HL-60 (cell line): ENCODE results near the gene RBM10.

Experiments used
- DNase-seq, 2 experiments: peaks; one replicate each; pipeline ENCODE4 v3.0.0-alpha.2; 2010 to 2020; ENCODE audit warnings: low read depth in 1 of 2, low spot score in 1 of 2
- H3K27ac ChIP-seq: fragments of 250-450 bp; sonication (Bioruptor Pico); replicated peaks from 2 replicates; pipeline ENCODE4 v1.5.1; 2020; ENCODE audit warnings: mild to moderate bottlenecking, moderate library complexity
- H3K27me3 ChIP-seq: fragments of 250-450 bp; sonication (Bioruptor Pico); 2 replicates; pipeline ENCODE4 v1.5.1; 2021; ENCODE audit warnings: mild to moderate bottlenecking, moderate library complexity; ENCODE audit not compliant: insufficient read depth, poor library complexity, severe bottlenecking
- H3K4me3 ChIP-seq: replicated peaks from 2 replicates; pipeline ENCODE4 v1.5.1; 2011; ENCODE audit warnings: mild to moderate bottlenecking, control low read depth, low read length; ENCODE audit not compliant: insufficient read depth
- CTCF ChIP-seq: IDR thresholded peaks from one replicate; pipeline ENCODE4 v1.5.1; 2011; ENCODE audit warnings: low read length, control low read depth, inconsistent platforms; ENCODE audit not compliant: insufficient read depth
- GABPA ChIP-seq: IDR thresholded peaks from 2 replicates; pipeline ENCODE4 v1.6.1; 2012; ENCODE audit warnings: low read depth
- POLR2AphosphoS5 ChIP-seq: IDR thresholded peaks from 2 replicates; pipeline ENCODE4 v1.6.1; 2012; ENCODE audit warnings: low read depth
- REST ChIP-seq: IDR thresholded peaks from 2 replicates; pipeline ENCODE4 v1.6.1; 2012; ENCODE audit warnings: low read depth; ENCODE audit not compliant: insufficient replicate concordance
- SPI1 ChIP-seq: IDR thresholded peaks from 2 replicates; pipeline ENCODE4 v1.6.1; 2012; ENCODE audit warnings: low read depth, mild to moderate bottlenecking, borderline replicate concordance

RBM10 gene

GRCh38 chrX:47191331-47191730 is 46.3 kb downstream of the RBM10 start:
- Histone ChIP-seq H3K27me3 (no peaks in the 10 kb centered on the region), H3K27ac (peak overlapping the region; percentile 80), H3K4me3 (peak overlapping the region; percentile 48)
- DNase-seq = peak in 1 of 2 experiments; percentile 6
- TF ChIP-seq REST (no peak), POLR2AphosphoS5 (no peak), GABPA (no peak), SPI1 (no peak), CTCF (no peak)

- Histone ChIP-seq H3K27ac (peak overlapping the region; percentile 80), H3K27me3 (no peaks in the 10 kb centered on the region), H3K4me3 (peak overlapping the region; percentile 48)
- no peak for TF ChIP-seq CTCF
- TF ChIP-seq POLR2AphosphoS5 = no peak
- TF ChIP-seq GABPA = no peak
- TF ChIP-seq SPI1 = no peak
- no peak for TF ChIP-seq REST
- DNase-seq = peak in 1 of 2 experiments; percentile 40
Observed at GRCh38 chrX:47191806-47192401, 46.9 kb downstream of the RBM10 start.

GRCh38 chrX:47193475-47194193 is 48.6 kb downstream of the RBM10 start, which contains the start of gene UBA1:
TSS of gene UBA1 (plus strand) at chrX:47193829. CDS start at chrX:47198803, 4,974 bp downstream.
- TF ChIP-seq POLR2AphosphoS5 (peak; percentile 86), REST (no peak), SPI1 (no peak; the same call in 1 of the 2 replicates), CTCF (peak; percentile 40), GABPA (no peak)
- H3K27me3 ChIP-seq = no peaks in the 10 kb centered on the region
- peak within 1 kb of the TSS; percentile 92 for H3K27ac ChIP-seq
- DNase-seq = peak; percentile 82 to 97
- peak within 1 kb of the TSS; percentile 66 for H3K4me3 ChIP-seq
